Chondrocyte (in vitro differentiated cells): ENCODE data around the gene DIS3L2. TPM values are rescaled to one million over a fixed set of nuclear protein-coding genes. Genes with fewer than 3 reads are reported as not detected.

Experiments used
- DNase-seq: peaks from one replicate; pipeline ENCODE4 v3.0.0; 2021; ENCODE audit warnings: mixed read lengths, low spot score
- H3K27ac Mint-ChIP-seq: one replicate; pipeline ENCODE4 v1.8.0; 2021; ENCODE audit warnings: mild to moderate bottlenecking, moderate library complexity, mixed read lengths; ENCODE audit not compliant: unreplicated experiment
- H3K27me3 Mint-ChIP-seq: 2 replicates; pipeline ENCODE4 v1.8.0; 2021; ENCODE audit warnings: low read depth, mixed read lengths
- H3K36me3 Mint-ChIP-seq: 2 replicates; pipeline ENCODE4 v1.8.0; 2021; ENCODE audit warnings: low read depth, mixed read lengths
- H3K4me1 Mint-ChIP-seq: 2 replicates; pipeline ENCODE4 v1.8.0; 2021; ENCODE audit warnings: low read depth, mild to moderate bottlenecking, mixed read lengths
- H3K4me3 Mint-ChIP-seq: one replicate; pipeline ENCODE4 v1.8.0; 2021; ENCODE audit warnings: mild to moderate bottlenecking, moderate library complexity, mixed read lengths; ENCODE audit not compliant: unreplicated experiment
- H3K9me3 Mint-ChIP-seq: 2 replicates; pipeline ENCODE4 v1.8.0; 2021; ENCODE audit warnings: low read depth, mixed read lengths
- total RNA-seq: library from RNA; stranded (reverse); gene quantifications from 3 replicates; pipeline ENCODE4 v1.2.1, GENCODE V29; 2021
- TF ChIP-seq, protein P1 (sequence below): fragments of 200-600 bp; sonication (generic); IDR thresholded peaks from 2 replicates; pipeline ENCODE4 v1.5.0; 2021; ENCODE audit warnings: antibody characterized with exemption, mild to moderate bottlenecking, moderate library complexity

DIS3L2 gene
- total RNA-seq, 1 donor from 2014 or later = 17.5 TPM

- H3K4me1 Mint-ChIP-seq = no peaks in the 10 kb centered on the region
- peaks cover 6% of the 10 kb centered on the region for H3K9me3 Mint-ChIP-seq
- TF ChIP-seq, protein P1, sequence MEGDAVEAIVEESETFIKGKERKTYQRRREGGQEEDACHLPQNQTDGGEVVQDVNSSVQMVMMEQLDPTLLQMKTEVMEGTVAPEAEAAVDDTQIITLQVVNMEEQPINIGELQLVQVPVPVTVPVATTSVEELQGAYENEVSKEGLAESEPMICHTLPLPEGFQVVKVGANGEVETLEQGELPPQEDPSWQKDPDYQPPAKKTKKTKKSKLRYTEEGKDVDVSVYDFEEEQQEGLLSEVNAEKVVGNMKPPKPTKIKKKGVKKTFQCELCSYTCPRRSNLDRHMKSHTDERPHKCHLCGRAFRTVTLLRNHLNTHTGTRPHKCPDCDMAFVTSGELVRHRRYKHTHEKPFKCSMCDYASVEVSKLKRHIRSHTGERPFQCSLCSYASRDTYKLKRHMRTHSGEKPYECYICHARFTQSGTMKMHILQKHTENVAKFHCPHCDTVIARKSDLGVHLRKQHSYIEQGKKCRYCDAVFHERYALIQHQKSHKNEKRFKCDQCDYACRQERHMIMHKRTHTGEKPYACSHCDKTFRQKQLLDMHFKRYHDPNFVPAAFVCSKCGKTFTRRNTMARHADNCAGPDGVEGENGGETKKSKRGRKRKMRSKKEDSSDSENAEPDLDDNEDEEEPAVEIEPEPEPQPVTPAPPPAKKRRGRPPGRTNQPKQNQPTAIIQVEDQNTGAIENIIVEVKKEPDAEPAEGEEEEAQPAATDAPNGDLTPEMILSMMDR = no peak
- H3K27me3 Mint-ChIP-seq = no peaks in the 10 kb centered on the region
- no peak overlapping the region for H3K27ac Mint-ChIP-seq
- no peak overlapping the region for H3K4me3 Mint-ChIP-seq
- DNase-seq = no peak
- H3K36me3 Mint-ChIP-seq = peaks cover 2% of the 10 kb centered on the region
Measured at GRCh38 chr2:232058931-232059330, 97.4 kb downstream of the DIS3L2 start.

DNA sequence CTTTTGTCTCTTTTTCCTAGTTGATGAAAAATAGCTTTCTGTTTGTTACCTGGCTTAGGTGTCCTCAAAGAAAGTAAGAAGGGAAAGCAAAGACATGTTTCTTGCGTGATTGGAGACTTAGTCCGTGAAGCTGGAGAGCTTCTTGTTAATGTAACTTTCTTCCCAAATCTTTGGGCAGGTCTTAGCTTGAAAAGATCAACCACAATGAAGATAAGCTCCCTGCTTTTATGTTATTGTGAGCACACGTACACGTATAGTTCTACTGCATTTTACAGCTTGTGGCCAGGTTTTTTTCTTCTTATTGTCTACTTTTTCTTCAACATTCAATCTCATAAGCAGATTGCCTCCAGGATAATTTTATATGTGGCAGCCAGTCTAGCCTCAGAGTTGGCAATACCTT lies 99.8 kb downstream of the DIS3L2 start:
- Mint-ChIP-seq H3K27me3 (no peaks in the 10 kb centered on the region), H3K4me3 (no peak overlapping the region), H3K27ac (no peak overlapping the region), H3K36me3 (peaks cover 2% of the 10 kb centered on the region), H3K9me3 (peaks cover 6% of the 10 kb centered on the region), H3K4me1 (no peaks in the 10 kb centered on the region)
- DNase-seq = no peak
- TF ChIP-seq, protein P1 = no peak

DNA sequence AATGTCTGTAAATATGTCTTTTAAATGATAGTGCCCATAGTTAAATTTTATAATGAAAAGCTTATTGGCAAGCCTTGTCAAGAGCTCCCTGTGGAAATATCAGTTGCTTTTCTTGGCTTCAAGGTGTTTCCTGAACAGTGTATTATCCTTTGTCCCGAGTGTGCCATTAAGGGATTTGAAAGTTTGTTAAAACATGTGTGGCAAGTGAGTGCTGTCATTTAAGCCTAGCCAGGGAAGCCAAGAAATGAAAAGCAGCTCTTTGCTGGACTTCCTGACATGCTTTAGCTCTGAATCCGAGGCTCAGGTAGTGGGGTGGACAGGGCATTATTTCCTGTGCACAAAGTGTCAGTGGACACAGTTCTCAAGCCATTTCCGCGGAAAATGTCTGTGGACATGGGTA lies 111.5 kb downstream of the DIS3L2 start:
- Mint-ChIP-seq H3K4me1 (peaks cover 21% of the 10 kb centered on the region), H3K36me3 (no peaks in the 10 kb centered on the region), H3K4me3 (no peak overlapping the region), H3K9me3 (no peaks in the 10 kb centered on the region), H3K27me3 (no peaks in the 10 kb centered on the region), H3K27ac (no peak overlapping the region)
- no peak for DNase-seq
- TF ChIP-seq, protein P1 = no peak

- H3K4me1 Mint-ChIP-seq = peaks cover 21% of the 10 kb centered on the region
- no peak for DNase-seq
- no peaks in the 10 kb centered on the region for H3K36me3 Mint-ChIP-seq
- H3K4me3 Mint-ChIP-seq = no peak overlapping the region
- TF ChIP-seq, protein P1 = no peak
- no peak overlapping the region for H3K27ac Mint-ChIP-seq
- H3K9me3 Mint-ChIP-seq = no peaks in the 10 kb centered on the region
- H3K27me3 Mint-ChIP-seq = no peaks in the 10 kb centered on the region
Measured at GRCh38 chr2:232073699-232074098, 112.2 kb downstream of the DIS3L2 start.

DNA sequence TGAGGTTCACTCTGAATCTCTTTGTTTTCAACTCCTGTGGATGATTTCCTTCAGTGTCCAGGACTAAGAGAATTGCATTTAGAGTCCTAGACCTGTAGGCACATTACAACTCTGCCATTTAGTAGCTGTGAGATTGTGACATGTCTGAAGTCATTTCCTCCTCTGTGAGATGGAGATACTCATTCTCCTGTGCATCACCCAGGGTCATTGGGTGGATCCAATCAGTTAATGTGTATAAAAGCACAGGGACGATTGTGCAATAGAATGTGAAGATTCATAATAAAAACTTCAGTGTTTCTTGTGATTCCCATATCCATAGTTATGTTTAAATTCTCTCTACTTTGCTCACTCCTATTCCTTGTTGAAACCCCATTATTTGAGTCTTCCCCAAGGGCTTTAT lies 113.6 kb downstream of the DIS3L2 start:
- no peak overlapping the region for H3K4me3 Mint-ChIP-seq

More for the DNA sequence above, 113.6 kb downstream of the DIS3L2 start:
- no peaks in the 10 kb centered on the region for H3K27me3 Mint-ChIP-seq
- H3K27ac Mint-ChIP-seq = no peak overlapping the region
- peaks cover 21% of the 10 kb centered on the region for H3K4me1 Mint-ChIP-seq
- no peaks in the 10 kb centered on the region for H3K36me3 Mint-ChIP-seq
- TF ChIP-seq, protein P1 = no peak
- H3K9me3 Mint-ChIP-seq = no peaks in the 10 kb centered on the region
- no peak for DNase-seq
